IPS DF 6.9 (cell line): ENCODE data around the gene WNT2.
"Not testable (repeated sequence)": the region's sequence is repeated elsewhere in the genome, so short reads cannot be mapped to it uniquely, and the experiment has no call there.

Experiments used
- DNase-seq: peaks from one replicate; pipeline ENCODE4 v3.0.0-alpha.2; 2013; ENCODE audit warnings: low read depth, low spot score
- H3K27ac ChIP-seq: one replicate; pipeline ENCODE4 v1.5.1; 2013; ENCODE audit warnings: low read length, control low read depth
- H3K27me3 ChIP-seq: 2 replicates; pipeline ENCODE4 v1.6.1; 2013; ENCODE audit warnings: mild to moderate bottlenecking, low read length; ENCODE audit not compliant: control insufficient read depth, insufficient read depth
- H3K36me3 ChIP-seq: 2 replicates; pipeline ENCODE4 v1.6.1; 2013; ENCODE audit warnings: low read length; ENCODE audit not compliant: control insufficient read depth, insufficient read depth
- H3K4me1 ChIP-seq: 2 replicates; pipeline ENCODE4 v1.6.1; 2013; ENCODE audit warnings: low read length; ENCODE audit not compliant: control insufficient read depth, insufficient read depth
- H3K4me3 ChIP-seq: 2 replicates; pipeline ENCODE4 v1.5.1; 2013; ENCODE audit warnings: mild to moderate bottlenecking, low read length
- H3K9me3 ChIP-seq: 2 replicates; pipeline ENCODE4 v1.6.1; 2013; ENCODE audit warnings: low read length, inconsistent platforms; ENCODE audit not compliant: control insufficient read depth, insufficient read depth
- WGBS: extraction: QIAGEN DNeasy Blood & Tissue Kit; methylation state at CpG from one replicate; pipeline ENCODE4 v1.1.7; 2013; ENCODE audit warnings: mixed read lengths, missing lambda C conversion rate; ENCODE audit not compliant: insufficient read length, insufficient coverage; 5-methylcytosine and 5-hydroxymethylcytosine counted together

Gene WNT2

GRCh38 chr7:117308891-117309290, 14.0 kb downstream of the WNT2 start:
- Histone ChIP-seq H3K27ac (no peak overlapping the region), H3K27me3 (no peaks in the 10 kb centered on the region), H3K36me3 (no peaks in the 10 kb centered on the region), H3K4me1 (no peaks in the 10 kb centered on the region), H3K4me3 (no peak overlapping the region), H3K9me3 (no peaks in the 10 kb centered on the region)
- no peak for DNase-seq
- WGBS = no CpG with 5 or more reads among the region's 1 CpG

DNA sequence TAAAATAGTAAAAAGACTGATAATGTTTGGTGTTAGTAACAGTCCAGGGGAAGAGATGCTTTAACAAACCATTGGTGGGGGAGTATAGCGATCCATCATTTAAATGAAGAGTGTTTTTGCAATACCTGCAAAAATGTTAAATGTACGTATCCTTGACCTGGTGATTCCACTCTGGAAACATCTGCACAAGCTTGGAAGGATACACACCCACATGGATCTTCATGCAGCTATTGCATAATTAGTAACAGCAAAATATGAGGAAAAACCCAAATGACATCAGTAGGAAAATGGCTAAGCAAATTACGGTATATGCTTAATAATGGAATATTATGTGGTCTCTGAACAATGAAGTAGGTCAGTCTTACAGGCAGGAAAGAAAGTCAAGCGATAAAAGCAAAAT, 20.5 kb downstream of the WNT2 start:
- Histone ChIP-seq H3K27me3 (no peaks in the 10 kb centered on the region), H3K9me3 (no peaks in the 10 kb centered on the region), H3K36me3 (no peaks in the 10 kb centered on the region), H3K4me3 (no peak overlapping the region), H3K4me1 (no peaks in the 10 kb centered on the region), H3K27ac (no peak overlapping the region)
- no CpG with 5 or more reads among the region's 4 CpGs for WGBS
- no peak for DNase-seq

GRCh38 chr7:117300506-117300905, 22.4 kb downstream of the WNT2 start:
- not testable (repeated sequence) for H3K27ac ChIP-seq, H3K4me1 ChIP-seq, DNase-seq, H3K36me3 ChIP-seq, H3K27me3 ChIP-seq, H3K9me3 ChIP-seq, H3K4me3 ChIP-seq
- WGBS = no CpG with 5 or more reads among the region's 5 CpGs

- Histone ChIP-seq H3K36me3 (no peaks in the 10 kb centered on the region), H3K9me3 (no peaks in the 10 kb centered on the region), H3K27ac (no peak overlapping the region), H3K27me3 (no peaks in the 10 kb centered on the region), H3K4me3 (no peak overlapping the region), H3K4me1 (no peaks in the 10 kb centered on the region)
- WGBS = no CpG with 5 or more reads among the region's 12 CpGs
- DNase-seq = no peak
Observed at GRCh38 chr7:117297606-117298005, 25.3 kb downstream of the WNT2 start.

- Histone ChIP-seq H3K4me3 (no peak overlapping the region), H3K9me3 (no peaks in the 10 kb centered on the region), H3K27ac (no peak overlapping the region), H3K36me3 (no peaks in the 10 kb centered on the region), H3K4me1 (no peaks in the 10 kb centered on the region), H3K27me3 (no peaks in the 10 kb centered on the region)
- WGBS = no CpG with 5 or more reads among the region's 3 CpGs
- DNase-seq = no peak
Observed at GRCh38 chr7:117296066-117296465, 26.8 kb downstream of the WNT2 start.

DNA sequence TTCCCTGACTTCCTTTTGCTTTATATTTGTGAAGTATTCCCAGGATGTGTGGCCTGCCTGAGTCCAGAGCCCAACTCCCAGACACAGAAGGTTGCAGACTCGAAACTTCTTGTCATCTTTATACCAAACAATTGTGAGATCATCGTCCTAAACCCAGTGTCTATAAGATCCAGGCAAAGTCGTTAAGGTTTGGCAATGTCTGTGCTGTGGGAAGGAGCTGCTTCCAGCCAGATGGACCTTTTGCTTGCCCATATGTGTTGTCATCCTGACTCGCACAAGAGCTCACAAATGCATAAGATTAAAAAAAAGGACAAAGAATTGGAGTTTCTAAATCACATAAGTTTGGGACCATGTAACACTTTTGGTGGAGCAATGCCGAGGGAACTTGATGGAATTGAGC, 37.0 kb downstream of the WNT2 start:
- DNase-seq = no peak
- Histone ChIP-seq H3K27me3 (no peaks in the 10 kb centered on the region), H3K9me3 (no peaks in the 10 kb centered on the region), H3K4me3 (no peak overlapping the region), H3K27ac (no peak overlapping the region), H3K36me3 (no peaks in the 10 kb centered on the region), H3K4me1 (no peaks in the 10 kb centered on the region)
- no CpG with 5 or more reads among the region's 5 CpGs for WGBS

DNA sequence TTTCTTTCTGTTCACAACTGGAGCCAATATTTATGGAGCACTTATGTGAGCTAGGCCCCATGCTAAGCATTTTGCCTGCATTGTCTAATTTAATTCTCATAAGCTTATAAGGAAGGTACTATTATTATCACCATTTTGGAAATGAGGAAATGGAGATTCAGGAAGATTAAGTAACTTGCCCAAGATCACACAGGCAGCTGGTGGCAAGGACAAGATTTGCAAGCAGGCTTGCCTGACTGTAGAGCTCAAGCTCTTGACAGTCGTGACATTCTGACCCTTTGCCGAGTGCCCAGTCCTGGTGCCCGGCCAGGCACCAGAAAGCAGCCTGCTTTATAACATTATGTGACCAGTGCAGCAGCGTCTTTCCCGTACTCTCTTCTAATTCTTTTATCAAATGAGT, 38.2 kb downstream of the WNT2 start:
- no peaks in the 10 kb centered on the region for H3K4me1 ChIP-seq

DNA sequence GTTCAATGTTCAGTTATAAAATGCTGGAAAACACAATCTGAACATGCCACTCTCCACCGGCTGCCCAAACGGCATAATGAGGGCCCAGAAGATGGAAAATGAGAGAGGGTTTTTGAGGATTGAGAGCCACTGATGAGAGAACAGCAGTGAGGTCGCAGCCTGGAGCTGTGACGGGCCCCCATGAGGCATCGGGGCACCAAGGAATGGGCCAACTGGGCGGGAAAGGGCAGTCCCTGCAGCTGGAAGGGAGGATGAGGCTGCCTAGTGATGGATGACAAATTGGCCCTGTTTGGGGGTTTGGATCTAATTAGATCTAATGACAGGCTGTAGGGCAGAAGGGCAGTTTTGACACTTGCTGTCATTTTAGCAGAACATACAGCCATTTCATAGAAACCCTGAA, 39.1 kb downstream of the WNT2 start:
- no peaks in the 10 kb centered on the region for H3K27me3 ChIP-seq

More for the DNA sequence above, 38.2 kb downstream of the WNT2 start:
- Histone ChIP-seq H3K36me3 (no peaks in the 10 kb centered on the region), H3K9me3 (no peaks in the 10 kb centered on the region), H3K27me3 (no peaks in the 10 kb centered on the region), H3K27ac (no peak overlapping the region), H3K4me3 (no peak overlapping the region)
- no CpG with 5 or more reads among the region's 5 CpGs for WGBS
- no peak for DNase-seq

DNA sequence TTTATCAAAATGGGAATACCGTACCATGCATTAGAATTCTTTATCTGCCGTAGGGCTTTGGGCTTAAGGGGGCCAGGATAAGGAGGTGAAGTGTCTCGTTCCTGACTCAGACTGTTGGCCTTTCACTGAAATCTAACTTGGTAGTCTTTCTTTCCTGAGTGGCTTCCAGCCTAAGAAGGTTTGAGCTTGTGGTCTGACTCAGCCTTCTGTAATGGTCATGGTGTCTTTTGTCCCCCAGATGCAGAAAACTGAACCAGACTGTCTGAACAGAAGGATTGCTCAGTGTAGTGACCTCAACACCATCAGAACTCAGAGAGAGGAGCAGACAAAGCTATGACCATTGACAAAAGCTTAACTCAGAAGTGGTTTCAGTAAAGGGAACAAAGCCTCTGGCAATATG, 39.5 kb downstream of the WNT2 start:
- no peak overlapping the region for H3K27ac ChIP-seq
- H3K4me3 ChIP-seq = no peak overlapping the region
- H3K27me3 ChIP-seq = no peaks in the 10 kb centered on the region
- no peaks in the 10 kb centered on the region for H3K4me1 ChIP-seq
- DNase-seq = no peak
- no CpG with 5 or more reads among the region's 3 CpGs for WGBS
- no peaks in the 10 kb centered on the region for H3K9me3 ChIP-seq
- no peaks in the 10 kb centered on the region for H3K36me3 ChIP-seq

More for the DNA sequence above, 39.1 kb downstream of the WNT2 start:
- H3K27ac ChIP-seq = no peak overlapping the region
- H3K36me3 ChIP-seq = no peaks in the 10 kb centered on the region
- WGBS = no CpG with 5 or more reads among the region's 6 CpGs
- no peaks in the 10 kb centered on the region for H3K4me1 ChIP-seq
- H3K9me3 ChIP-seq = no peaks in the 10 kb centered on the region
- no peak overlapping the region for H3K4me3 ChIP-seq
- no peak for DNase-seq

- DNase-seq = no peak
- H3K36me3 ChIP-seq = no peaks in the 10 kb centered on the region
- H3K27ac ChIP-seq = no peak overlapping the region
- H3K4me3 ChIP-seq = no peak overlapping the region
- H3K9me3 ChIP-seq = no peaks in the 10 kb centered on the region
- no CpG with 5 or more reads among the region's 1 CpG for WGBS
- no peaks in the 10 kb centered on the region for H3K4me1 ChIP-seq
- no peaks in the 10 kb centered on the region for H3K27me3 ChIP-seq
Observed at GRCh38 chr7:117282239-117282812, 40.5 kb downstream of the WNT2 start.

DNA sequence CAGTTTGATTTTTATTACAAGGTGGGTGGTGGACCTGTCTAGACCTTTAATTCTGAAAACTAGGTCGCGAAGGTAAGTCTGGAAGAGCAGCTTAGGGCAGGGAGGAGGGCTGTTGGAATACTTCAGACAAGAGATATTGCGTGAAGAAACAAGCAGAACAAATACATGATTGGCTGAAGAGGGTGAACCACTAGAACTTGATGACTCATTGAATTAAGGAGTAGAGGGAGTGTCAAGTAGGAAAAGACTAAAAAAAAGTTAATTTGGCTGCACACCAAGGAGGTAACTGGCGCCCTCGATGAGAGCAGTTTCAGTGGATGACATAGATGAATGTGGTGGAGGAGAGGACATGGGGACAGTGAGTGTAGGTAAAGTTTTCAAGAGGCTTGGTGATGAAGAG, 41.3 kb downstream of the WNT2 start:
- H3K4me1 ChIP-seq = no peaks in the 10 kb centered on the region
- DNase-seq = no peak
- no CpG with 5 or more reads among the region's 5 CpGs for WGBS
- H3K4me3 ChIP-seq = no peak overlapping the region
- no peaks in the 10 kb centered on the region for H3K27me3 ChIP-seq
- H3K9me3 ChIP-seq = no peaks in the 10 kb centered on the region
- no peak overlapping the region for H3K27ac ChIP-seq
- H3K36me3 ChIP-seq = no peaks in the 10 kb centered on the region
